Body of pancreas (tissue), 4 donors: ENCODE results near the gene MTFR2. TPM values are rescaled to one million over a fixed set of nuclear protein-coding genes. Genes with fewer than 3 reads are reported as not detected.

Experiments used
- ATAC-seq: fragments of 150-250 bp; one replicate; pipeline ENCODE4 v1.9.1; 2016
- DNase-seq, 4 donors: peaks; one replicate each; pipeline ENCODE4 v3.0.0-alpha.2; 2019
- H3K27ac ChIP-seq, 4 donors: fragments of 200-600 bp; sonication (generic); 1 replicate in 3 of 4; 2 replicates in 1 of 4; pipeline versions ENCODE4 v1.5.1 to v1.6.1; 2016 to 2019; ENCODE audit warnings: mild to moderate bottlenecking in 1 of 4, mixed read lengths in 1 of 4, moderate library complexity in 1 of 4
- H3K27me3 ChIP-seq, 2 donors: fragments of 200-600 bp; sonication (generic); one replicate each; pipeline ENCODE4 v1.6.0; 2016; ENCODE audit warnings: mild to moderate bottlenecking in 1 of 2
- H3K36me3 ChIP-seq, 2 donors: fragments of 200-600 bp; sonication (generic); replicated peaks in 1 of 2; 2 replicates each; pipeline ENCODE4 v1.5.1; 2016; ENCODE audit warnings: low read depth in 2 of 2; ENCODE audit not compliant: insufficient read depth in 1 of 2
- H3K4me1 ChIP-seq: fragments of 200-600 bp; sonication (generic); one replicate; pipeline ENCODE4 v1.6.0; 2016
- H3K4me3 ChIP-seq, 2 donors: fragments of 200-600 bp; sonication (generic); 1 replicate in 1 of 2; 2 replicates in 1 of 2; pipeline ENCODE4 v1.5.1; 2016 to 2019
- H3K9me3 ChIP-seq, 3 donors: fragments of 200-600 bp; sonication (generic); 1 replicate in 2 of 3; 2 replicates in 1 of 3; pipeline ENCODE4 v1.5.1; 2016
- CTCF ChIP-seq, 7 experiments: fragments of 450-650 bp in 4 of 7; fragments of 200-600 bp in 3 of 7; sonication (generic) in 3 of 7; IDR thresholded peaks; one replicate each; pipeline ENCODE4 v1.5.1; 2016 to 2019; ENCODE audit warnings: antibody characterized with exemption in 7 of 7
- POLR2A ChIP-seq, 3 donors: fragments of 450-650 bp; IDR thresholded peaks; one replicate each; pipeline ENCODE4 v1.6.1; 2016; ENCODE audit warnings: antibody characterized with exemption in 3 of 3, mild to moderate bottlenecking in 2 of 3
- WGBS, 2 donors: methylation state at CpG; one replicate each; pipeline ENCODE4 v1.1.5; 2017; 5-methylcytosine and 5-hydroxymethylcytosine counted together
- intact Hi-C: fragments of 100-400 bp; cut with DNase I; formaldehyde crosslinking; loops from one replicate; pipeline ENCODE4 v1.15.1; 2023
- total RNA-seq, 2 donors: library from RNA; depleted of rRNA; stranded (reverse); fragments of >200 nt; gene quantifications; one replicate each; pipeline ENCODE4 v1.1.0, GENCODE V29; 2016

MTFR2 gene
- total RNA-seq, 2 donors from 2014 or later = 0.78 TPM; not detected in 1

GRCh38 chr6:136280032-136280609 lies 30.0 kb upstream of the MTFR2 start:
- peaks cover 3 to 11% of the 10 kb centered on the region in 2 donors for H3K36me3 ChIP-seq
- intact Hi-C loops = no loop called here
- no peak overlapping the region for H3K27ac ChIP-seq
- no peaks in the 10 kb centered on the region for H3K27me3 ChIP-seq
- peaks cover 50% of the 10 kb centered on the region for H3K4me1 ChIP-seq
- no peak for ATAC-seq
- H3K9me3 ChIP-seq = no peaks in the 10 kb centered on the region
- no peak for DNase-seq
- 36 to 40% methylated on average over 3 of the region's 3 CpGs for WGBS, 2 donors
- TF ChIP-seq CTCF (IDR thresholded peaks at IDR 0.05) = no peak
- TF ChIP-seq POLR2A (IDR thresholded peaks at IDR 0.05) = no peak
- no peak overlapping the region for H3K4me3 ChIP-seq

GRCh38 chr6:136274062-136274461 lies 24.0 kb upstream of the MTFR2 start:
- no peak overlapping the region for H3K27ac ChIP-seq
- H3K27me3 ChIP-seq = no peaks in the 10 kb centered on the region
- H3K4me3 ChIP-seq = no peak overlapping the region
- no peak for TF ChIP-seq CTCF (IDR thresholded peaks at IDR 0.05)
- TF ChIP-seq POLR2A (IDR thresholded peaks at IDR 0.05) = no peak
- H3K4me1 ChIP-seq = no peaks in the 10 kb centered on the region
- no peaks in the 10 kb centered on the region for H3K9me3 ChIP-seq
- DNase-seq (no peak), ATAC-seq (no peak)
- intact Hi-C loops = no loop called here
- H3K36me3 ChIP-seq = peaks cover 6 to 35% of the 10 kb centered on the region in 2 donors
- WGBS, 2 donors = 76 to 95% methylated on average over 1 of the region's 1 CpG

- intact Hi-C loops = no loop called here
- H3K4me1 ChIP-seq = no peaks in the 10 kb centered on the region
- WGBS, 2 donors = 88 to 97% methylated on average over 1 of the region's 1 CpG
These were observed 15.0 kb upstream of the MTFR2 start for GRCh38 chr6:136265101-136265500.

GRCh38 chr6:136262940-136263339 lies 12.8 kb upstream of the MTFR2 start:
- H3K9me3 ChIP-seq = no peaks in the 10 kb centered on the region
- no peak overlapping the region for H3K27ac ChIP-seq
- no peak overlapping the region for H3K4me3 ChIP-seq
- H3K4me1 ChIP-seq = no peaks in the 10 kb centered on the region
- WGBS, 2 donors = 73 to 76% methylated on average over 1 of the region's 1 CpG
- TF ChIP-seq POLR2A (IDR thresholded peaks at IDR 0.05) (no peak), CTCF (IDR thresholded peaks at IDR 0.05) (no peak)
- intact Hi-C loops = no loop called here
- peaks cover 4 to 52% of the 10 kb centered on the region in 2 donors for H3K36me3 ChIP-seq
- ATAC-seq = no peak
- DNase-seq = no peak
- H3K27me3 ChIP-seq = no peaks in the 10 kb centered on the region

More at GRCh38 chr6:136265101-136265500, 15.0 kb upstream of the MTFR2 start:
- DNase-seq = no peak
- no peak for TF ChIP-seq POLR2A (IDR thresholded peaks at IDR 0.05)
- TF ChIP-seq CTCF (IDR thresholded peaks at IDR 0.05) = no peak
- peaks cover 12 to 50% of the 10 kb centered on the region in 2 donors for H3K36me3 ChIP-seq
- H3K4me3 ChIP-seq = no peak overlapping the region
- no peaks in the 10 kb centered on the region for H3K9me3 ChIP-seq
- ATAC-seq = no peak
- no peak overlapping the region for H3K27ac ChIP-seq
- H3K27me3 ChIP-seq = no peaks in the 10 kb centered on the region

GRCh38 chr6:136254851-136255466 lies 4.8 kb upstream of the MTFR2 start:
- no peak for ATAC-seq
- TF ChIP-seq POLR2A (IDR thresholded peaks at IDR 0.05) (no peak), CTCF (IDR thresholded peaks at IDR 0.05) (no peak)
- intact Hi-C loops = no loop called here

More at GRCh38 chr6:136254851-136255466, 4.8 kb upstream of the MTFR2 start:
- DNase-seq = no peak
- H3K9me3 ChIP-seq = no peaks in the 10 kb centered on the region
- peaks cover 16% of the 10 kb centered on the region for H3K4me1 ChIP-seq
- H3K27me3 ChIP-seq = no peaks in the 10 kb centered on the region
- no peak overlapping the region for H3K27ac ChIP-seq
- no peak overlapping the region for H3K4me3 ChIP-seq
- H3K36me3 ChIP-seq = peaks cover 0 to 14% of the 10 kb centered on the region in 2 donors
